Measurements from ENCODE around the gene NVL. TPM values are rescaled to one million over a fixed set of nuclear protein-coding genes. Genes with fewer than 3 reads are reported as not detected.
"Not testable (repeated sequence)": the region's sequence is repeated elsewhere in the genome, so short reads cannot be mapped to it uniquely, and the experiment has no call there.

NVL gene
- total RNA-seq, 2 donors from 2014 or later, result 42.4 TPM

DNA sequence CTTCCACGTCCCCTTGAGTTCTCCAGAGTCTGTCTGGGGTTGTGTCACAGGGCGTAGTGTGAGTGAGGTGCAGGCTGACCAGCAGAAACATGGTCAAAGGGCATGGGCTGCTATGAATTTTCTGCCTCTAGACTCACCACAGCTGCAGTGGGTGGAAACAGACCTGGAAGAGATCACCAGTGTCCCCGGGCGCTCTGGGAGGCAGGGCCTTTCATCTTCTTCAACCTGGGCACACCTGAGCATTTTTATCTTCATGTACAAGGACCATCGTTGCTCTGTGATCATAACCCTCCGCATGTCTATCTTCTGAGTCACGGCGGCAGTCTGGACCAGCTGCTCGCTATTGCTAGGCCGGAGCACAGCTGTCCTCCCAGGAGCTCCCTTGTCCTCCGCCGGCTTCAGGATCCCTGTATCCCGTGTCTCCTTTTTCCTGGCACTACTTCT, 117.3 kb downstream of the NVL start:
- Mint-ChIP-seq H3K4me3 (no peak overlapping the region), H3K9me3 (no peaks in the 10 kb centered on the region), H3K36me3 (ENCODE audit: low read depth) (no peaks in the 10 kb centered on the region), H3K27ac (peak overlapping the region; percentile 83), H3K4me1 (peaks cover 30% of the 10 kb centered on the region), H3K27me3 (ENCODE audit: insufficient read depth) (no peaks in the 10 kb centered on the region)
- Histone ChIP-seq H3K36me3 (ENCODE audit: control insufficient read depth, insufficient read depth, low read length) (no peaks in the 10 kb centered on the region), H3K9me3 (ENCODE audit: control insufficient read depth, low read length) (no peaks in the 10 kb centered on the region), H3K9ac (ENCODE audit: extremely low read depth, low read length, poor library complexity, severe bottlenecking) (no peak overlapping the region), H3K4me1 (ENCODE audit: control insufficient read depth, insufficient read depth, low read length) (peaks cover 12% of the 10 kb centered on the region), H3K4me3 (ENCODE audit: low read length) (no peak overlapping the region), H3K27me3 (ENCODE audit: control insufficient read depth, insufficient read depth, low read length, poor library complexity, severe bottlenecking) (no peaks in the 10 kb centered on the region), H3K27ac (ENCODE audit: low read depth, low read length) (no peak overlapping the region)
- no peak for DNase-seq
- TF ChIP-seq, protein P1, sequence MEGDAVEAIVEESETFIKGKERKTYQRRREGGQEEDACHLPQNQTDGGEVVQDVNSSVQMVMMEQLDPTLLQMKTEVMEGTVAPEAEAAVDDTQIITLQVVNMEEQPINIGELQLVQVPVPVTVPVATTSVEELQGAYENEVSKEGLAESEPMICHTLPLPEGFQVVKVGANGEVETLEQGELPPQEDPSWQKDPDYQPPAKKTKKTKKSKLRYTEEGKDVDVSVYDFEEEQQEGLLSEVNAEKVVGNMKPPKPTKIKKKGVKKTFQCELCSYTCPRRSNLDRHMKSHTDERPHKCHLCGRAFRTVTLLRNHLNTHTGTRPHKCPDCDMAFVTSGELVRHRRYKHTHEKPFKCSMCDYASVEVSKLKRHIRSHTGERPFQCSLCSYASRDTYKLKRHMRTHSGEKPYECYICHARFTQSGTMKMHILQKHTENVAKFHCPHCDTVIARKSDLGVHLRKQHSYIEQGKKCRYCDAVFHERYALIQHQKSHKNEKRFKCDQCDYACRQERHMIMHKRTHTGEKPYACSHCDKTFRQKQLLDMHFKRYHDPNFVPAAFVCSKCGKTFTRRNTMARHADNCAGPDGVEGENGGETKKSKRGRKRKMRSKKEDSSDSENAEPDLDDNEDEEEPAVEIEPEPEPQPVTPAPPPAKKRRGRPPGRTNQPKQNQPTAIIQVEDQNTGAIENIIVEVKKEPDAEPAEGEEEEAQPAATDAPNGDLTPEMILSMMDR (conservative IDR thresholded peaks at IDR 0.05), result no peak
- WGBS, 2 experiments (ENCODE audit: insufficient coverage in 1 of 2, insufficient read length in 1 of 2), result 95% methylated on average over 12 to 13 of the region's 13 CpGs

DNA sequence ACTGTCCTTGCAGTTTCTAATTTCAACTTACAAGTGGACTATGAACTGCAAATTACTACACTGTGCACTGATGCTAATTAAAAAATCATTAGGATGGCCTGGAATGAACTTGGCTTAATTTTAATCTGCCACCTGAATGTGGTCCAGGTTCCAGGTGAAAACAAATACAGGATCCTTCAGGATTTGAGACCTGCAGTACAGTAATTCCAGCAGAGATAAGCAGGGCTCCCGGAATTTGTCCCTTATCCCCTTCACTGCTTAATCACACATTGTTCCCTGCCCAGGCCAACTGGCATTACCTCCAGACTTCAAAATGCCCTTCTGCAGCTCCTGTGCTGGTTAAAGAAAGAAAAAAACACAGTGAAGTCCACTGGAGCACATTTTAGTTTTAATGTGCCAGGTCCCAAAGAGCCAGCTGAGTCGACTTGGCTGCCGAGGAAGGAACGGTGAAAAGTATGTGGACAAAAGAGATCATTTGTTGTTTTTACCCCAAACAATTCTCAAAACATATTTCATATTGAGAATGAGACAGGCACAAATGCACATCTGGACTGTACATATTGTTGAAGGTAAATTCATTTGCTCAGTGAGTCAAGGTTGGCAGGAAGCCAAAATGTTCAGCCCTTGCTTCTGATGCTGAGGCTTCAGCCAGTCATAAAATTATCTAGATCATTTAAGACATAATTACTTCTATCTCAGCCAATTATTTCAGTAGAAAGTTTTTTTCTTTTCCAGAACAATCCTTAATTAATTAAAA, 118.6 kb downstream of the NVL start:
- no peak for DNase-seq
- Histone ChIP-seq H3K27ac (ENCODE audit: low read depth, low read length) (no peak overlapping the region), H3K9me3 (ENCODE audit: control insufficient read depth, low read length) (no peaks in the 10 kb centered on the region), H3K4me1 (ENCODE audit: control insufficient read depth, insufficient read depth, low read length) (peaks cover 12% of the 10 kb centered on the region), H3K36me3 (ENCODE audit: control insufficient read depth, insufficient read depth, low read length) (no peaks in the 10 kb centered on the region), H3K4me3 (ENCODE audit: low read length) (no peak overlapping the region), H3K27me3 (ENCODE audit: control insufficient read depth, insufficient read depth, low read length, poor library complexity, severe bottlenecking) (no peaks in the 10 kb centered on the region), H3K9ac (ENCODE audit: extremely low read depth, low read length, poor library complexity, severe bottlenecking) (no peak overlapping the region)
- WGBS, 2 experiments (ENCODE audit: insufficient coverage in 1 of 2, insufficient read length in 1 of 2), result 94 to 100% methylated on average over 3 to 4 of the region's 4 CpGs
- Mint-ChIP-seq H3K27ac (no peak overlapping the region), H3K36me3 (ENCODE audit: low read depth) (no peaks in the 10 kb centered on the region), H3K9me3 (no peaks in the 10 kb centered on the region), H3K4me1 (peaks cover 33% of the 10 kb centered on the region), H3K27me3 (ENCODE audit: insufficient read depth) (no peaks in the 10 kb centered on the region), H3K4me3 (no peak overlapping the region)
- TF ChIP-seq, protein P1 (conservative IDR thresholded peaks at IDR 0.05), result no peak

GRCh38 chr1:224205931-224206538, 123.9 kb downstream of the NVL start:
- H3K9ac ChIP-seq (ENCODE audit: extremely low read depth, low read length, poor library complexity, severe bottlenecking); H3K27ac Mint-ChIP-seq; H3K36me3 ChIP-seq (ENCODE audit: control insufficient read depth, insufficient read depth, low read length); H3K9me3 ChIP-seq (ENCODE audit: control insufficient read depth, low read length); H3K27me3 Mint-ChIP-seq (ENCODE audit: insufficient read depth); H3K9me3 Mint-ChIP-seq; H3K36me3 Mint-ChIP-seq (ENCODE audit: low read depth); H3K27me3 ChIP-seq (ENCODE audit: control insufficient read depth, insufficient read depth, low read length, poor library complexity, severe bottlenecking); H3K4me3 Mint-ChIP-seq; DNase-seq; H3K4me3 ChIP-seq (ENCODE audit: low read length); H3K4me1 ChIP-seq (ENCODE audit: control insufficient read depth, insufficient read depth, low read length); H3K27ac ChIP-seq (ENCODE audit: low read depth, low read length): not testable (repeated sequence)
- 85 to 86% methylated on average over 7 to 10 of the region's 10 CpGs for WGBS, 2 experiments (ENCODE audit: insufficient coverage in 1 of 2, insufficient read length in 1 of 2)
- peaks cover 21% of the 10 kb centered on the region for H3K4me1 Mint-ChIP-seq

Measured in endodermal cell (in vitro differentiated cells).